ENCODE measurements around the gene MBOAT7.
A peak's percentile ranks its signal among the peaks of the same experiment; 100 is the strongest.
"Not testable (repeated sequence)": the region's sequence is repeated elsewhere in the genome, so short reads cannot be mapped to it uniquely, and the experiment has no call there.

The MBOAT7 gene

DNA sequence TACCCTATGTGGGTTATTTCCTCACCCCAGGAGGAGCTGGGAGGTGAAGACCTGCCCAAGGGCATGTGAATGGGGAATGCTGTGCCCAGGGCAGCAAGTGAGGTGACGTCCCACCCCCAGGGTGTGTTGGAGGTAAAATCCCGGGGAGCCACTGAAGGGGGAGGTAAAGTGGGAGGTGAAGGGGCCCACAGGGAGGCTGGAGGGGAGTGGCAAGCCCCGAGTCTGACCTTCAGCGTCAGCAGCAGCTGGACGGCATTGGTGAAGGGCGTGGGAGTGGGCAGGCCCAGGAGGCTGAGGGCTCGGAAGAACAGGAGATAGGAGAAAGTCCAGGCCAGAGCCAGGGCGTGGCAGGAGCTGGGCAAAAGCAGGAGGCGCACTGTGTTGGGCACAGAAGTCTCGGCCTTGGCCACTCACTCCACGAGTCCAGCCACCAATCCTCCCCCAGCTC is 2.4 kb downstream of the MBOAT7 start:
- no peak for DNase-seq

GRCh38 chr19:54186351-54186750 is 3.0 kb downstream of the MBOAT7 start:
- no peak for DNase-seq

DNA sequence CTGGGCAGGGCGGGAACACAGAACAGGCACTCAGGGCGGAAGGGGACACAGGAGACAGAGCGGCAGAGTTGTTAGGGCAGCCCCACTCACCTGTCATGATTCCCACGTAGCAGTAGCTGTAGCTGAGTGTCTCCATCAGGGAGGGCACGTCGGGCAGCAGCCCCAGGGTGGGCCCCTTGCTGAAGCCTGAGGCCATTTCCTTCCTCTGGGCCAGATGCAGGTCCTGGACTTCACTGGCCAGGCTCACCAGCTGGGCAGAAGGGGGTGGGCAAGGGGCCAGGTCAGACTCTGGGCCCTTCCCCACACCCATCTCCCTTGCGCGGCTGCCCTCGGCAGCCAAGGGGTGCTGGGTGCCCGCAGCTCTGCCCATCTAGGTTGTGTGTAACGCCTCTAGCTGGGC is 5.9 kb downstream of the MBOAT7 start:
- no peak for DNase-seq

- not testable (repeated sequence) for DNase-seq
These were observed 7.5 kb downstream of the MBOAT7 start for GRCh38 chr19:54181894-54182293.

- no peak for DNase-seq
These were observed 8.7 kb downstream of the MBOAT7 start for GRCh38 chr19:54180691-54181091.

DNA sequence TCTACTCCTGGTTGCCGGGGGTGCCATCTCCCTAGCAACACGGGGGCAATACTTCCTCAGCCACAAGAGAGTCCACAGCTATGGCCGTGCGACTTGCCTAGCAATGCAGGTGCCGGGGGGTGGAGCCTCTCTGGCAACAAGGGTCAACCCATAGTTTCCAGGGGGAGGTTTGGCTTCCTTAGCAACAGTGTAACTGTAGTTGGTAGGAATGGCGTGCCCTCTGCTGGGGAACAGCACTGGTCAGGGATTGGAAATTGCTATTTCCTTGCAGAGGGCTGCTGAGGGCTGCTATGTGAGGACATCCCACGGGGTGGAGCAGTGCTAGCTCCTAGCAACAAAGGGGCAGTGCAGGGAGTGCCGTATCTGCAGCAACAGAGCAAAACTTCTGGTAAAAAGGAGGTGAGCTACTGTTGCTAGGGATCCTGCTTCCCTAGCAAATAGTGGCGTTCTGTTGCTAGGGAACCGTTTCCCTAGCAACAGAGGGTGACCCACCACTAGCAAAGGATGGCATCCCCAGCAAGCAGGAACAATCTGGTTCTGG is 9.4 kb downstream of the MBOAT7 start:
- peak; percentile 81 for DNase-seq

DNA sequence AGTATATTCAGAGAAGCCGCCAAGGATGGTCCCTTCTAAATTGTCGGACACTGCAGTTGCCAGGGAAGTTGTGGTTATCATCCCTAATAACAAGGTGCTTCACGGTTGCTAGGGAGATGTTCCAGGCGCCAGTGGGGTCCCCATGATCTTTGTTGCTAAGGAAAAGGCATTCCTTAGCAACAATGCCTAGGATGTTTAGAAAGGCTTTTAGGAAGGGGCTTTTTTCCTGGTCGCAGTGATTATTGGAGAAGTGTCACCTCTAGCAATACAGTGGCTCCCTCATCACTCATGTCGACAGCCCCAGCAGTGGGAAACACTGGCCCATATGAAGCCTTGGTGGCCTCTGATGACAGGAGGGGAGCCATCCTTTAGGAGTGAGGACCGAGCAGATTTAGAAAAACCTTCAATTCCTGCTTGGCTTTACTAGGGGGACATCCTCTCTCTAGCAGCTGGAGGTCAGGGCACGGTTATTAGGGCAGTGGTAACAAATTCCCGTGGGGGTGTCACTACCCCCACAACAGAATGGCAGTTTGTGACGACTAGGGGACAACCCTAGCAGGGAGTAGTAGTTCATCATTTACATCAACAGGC is 10.0 kb downstream of the MBOAT7 start:
- DNase-seq, result no peak

- DNase-seq, result no peak
These were observed 10.7 kb downstream of the MBOAT7 start for GRCh38 chr19:54178581-54179261.

GRCh38 chr19:54173951-54174834 is 15.2 kb downstream of the MBOAT7 start:
- no peak for DNase-seq

GRCh38 chr19:54173359-54173699 is 16.1 kb downstream of the MBOAT7 start:
- no peak for DNase-seq

GRCh38 chr19:54172471-54173358 is 16.7 kb downstream of the MBOAT7 start, which contains the start of gene TMC4:
Gene TMC4, minus strand, starts transcription at chr19:54173160. Its CDS starts 43 bp downstream, at chr19:54173117.
- peak; percentile 19 for DNase-seq

GRCh38 chr19:54171736-54172431 is 17.5 kb downstream of the MBOAT7 start:
- DNase-seq, result not testable (repeated sequence)

DNA sequence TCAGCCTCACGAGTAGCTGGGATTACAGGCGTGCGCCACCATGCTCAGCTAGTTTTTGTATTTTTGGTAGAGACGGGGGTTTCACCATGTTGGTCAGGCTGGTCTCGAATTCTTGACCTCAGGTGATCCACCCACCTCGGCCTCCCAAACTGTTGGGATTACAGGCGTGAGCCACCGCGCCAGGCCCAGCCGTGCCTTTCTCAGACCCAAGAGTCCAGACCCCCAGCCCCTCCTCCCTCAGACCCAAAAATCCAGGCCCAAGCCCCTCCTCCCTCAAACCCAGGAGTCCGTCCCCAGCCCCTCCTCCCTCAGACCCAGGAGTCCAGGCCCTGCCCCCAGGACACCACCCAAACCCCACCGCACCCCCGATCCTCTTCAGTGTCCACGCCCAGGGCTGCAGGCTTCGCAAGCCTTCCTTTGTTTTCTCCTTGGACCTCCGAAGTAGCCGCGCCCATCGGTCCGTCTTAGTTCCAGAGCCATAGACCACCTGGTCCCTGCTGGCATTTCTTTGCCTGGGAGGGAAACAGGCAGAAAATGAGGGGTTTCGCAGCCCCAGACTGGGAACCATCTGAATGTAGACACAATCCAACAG is 20.1 kb downstream of the MBOAT7 start:
- no peak for DNase-seq

DNA sequence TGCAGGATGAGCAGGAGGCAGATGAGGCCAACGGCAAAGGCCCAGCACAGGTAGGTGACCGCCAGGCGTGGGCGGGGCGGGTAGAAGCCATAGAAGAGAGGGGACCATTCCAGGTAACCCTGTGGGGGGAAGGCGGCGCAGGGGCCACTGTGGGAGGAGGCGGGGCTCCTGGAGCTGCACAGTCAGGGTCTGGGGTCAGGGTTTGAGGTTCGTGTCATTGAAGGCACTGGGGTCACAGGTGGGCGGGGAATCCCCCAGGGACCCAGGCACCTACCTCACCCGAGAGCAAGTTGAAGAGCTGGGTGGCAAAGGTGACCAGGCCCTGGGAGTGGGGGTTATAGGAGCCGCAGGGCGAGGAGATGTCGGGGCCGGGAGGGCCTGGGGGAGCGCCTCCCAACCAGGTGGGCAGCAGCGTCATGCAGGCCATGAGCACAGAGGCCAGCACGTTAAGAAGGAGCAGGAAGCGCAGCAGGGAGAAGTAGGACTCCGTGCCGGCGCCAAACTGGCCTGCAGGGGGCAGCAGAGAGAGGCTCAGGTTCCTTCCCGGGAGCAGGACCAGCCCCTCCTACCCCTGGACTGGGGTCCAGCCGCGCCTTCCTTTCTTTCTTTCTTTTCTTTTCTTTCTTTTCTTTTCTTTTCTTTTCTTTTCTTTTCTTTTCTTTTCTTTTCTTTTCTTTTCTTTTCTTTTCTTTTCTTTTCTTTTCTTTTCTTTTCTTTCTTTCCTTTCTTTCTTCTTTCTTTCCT is 21.0 kb downstream of the MBOAT7 start:
- DNase-seq, result peak; percentile 88

DNA sequence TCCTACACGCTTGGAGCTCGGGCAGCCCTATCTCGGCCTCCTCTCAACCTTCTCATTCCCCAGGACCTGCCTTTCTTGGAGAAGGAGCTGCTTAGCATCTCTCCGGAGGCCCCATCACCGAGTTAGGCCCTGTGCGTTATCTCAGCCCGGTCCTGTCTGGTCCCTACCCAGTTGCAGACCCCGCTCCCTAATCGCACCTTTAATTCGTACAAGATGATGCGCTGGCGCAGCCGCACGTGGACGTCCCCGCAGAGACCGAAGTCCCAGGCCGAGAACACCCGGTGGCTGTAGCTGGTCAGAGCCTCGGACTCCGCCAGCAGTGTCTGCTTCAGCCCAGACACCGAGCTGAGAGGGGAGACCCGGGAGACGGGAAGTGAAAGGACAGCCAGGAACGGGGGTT is 24.2 kb downstream of the MBOAT7 start:
- no peak for DNase-seq

DNA sequence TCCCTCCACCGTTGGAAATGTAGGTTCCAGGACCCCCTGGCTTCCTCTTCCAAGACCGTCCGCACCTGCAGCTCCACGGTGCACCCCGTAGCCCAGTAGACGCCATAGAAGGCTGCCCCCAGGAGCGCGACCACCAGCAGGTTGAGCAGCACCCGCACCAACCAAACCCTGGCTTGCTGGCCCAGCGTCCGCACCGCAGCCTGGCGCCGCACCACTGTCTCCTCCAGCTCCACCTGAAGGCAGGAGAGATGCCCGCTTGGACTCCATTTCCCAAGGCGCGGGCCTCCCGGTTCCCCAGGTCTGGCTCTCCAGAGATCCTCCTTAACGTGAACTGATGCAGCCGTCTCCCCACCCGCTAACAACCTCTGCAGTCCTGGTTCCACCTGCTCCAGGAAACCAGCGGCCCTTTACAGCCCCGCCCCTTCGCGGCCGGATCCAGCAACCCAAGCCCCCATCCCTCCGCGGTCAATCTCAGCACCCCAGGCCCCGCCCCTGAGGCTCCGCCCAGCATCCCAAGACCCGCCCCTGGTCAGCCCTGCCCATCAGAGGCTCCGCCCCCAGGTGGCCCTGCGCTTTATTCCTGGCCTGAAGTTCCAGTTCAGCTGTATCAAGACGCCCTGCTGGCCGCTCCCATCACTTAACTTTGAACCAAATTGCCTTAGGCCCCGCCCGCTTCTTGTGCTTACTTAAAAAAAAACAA is 24.9 kb downstream of the MBOAT7 start:
- DNase-seq, result peak; percentile 79

- DNase-seq, result no peak
These were observed 26.5 kb downstream of the MBOAT7 start for GRCh38 chr19:54162884-54163283.

- DNase-seq, result peak; percentile 96
These were observed 27.1 kb downstream of the MBOAT7 start for GRCh38 chr19:54162241-54162805.

DNA sequence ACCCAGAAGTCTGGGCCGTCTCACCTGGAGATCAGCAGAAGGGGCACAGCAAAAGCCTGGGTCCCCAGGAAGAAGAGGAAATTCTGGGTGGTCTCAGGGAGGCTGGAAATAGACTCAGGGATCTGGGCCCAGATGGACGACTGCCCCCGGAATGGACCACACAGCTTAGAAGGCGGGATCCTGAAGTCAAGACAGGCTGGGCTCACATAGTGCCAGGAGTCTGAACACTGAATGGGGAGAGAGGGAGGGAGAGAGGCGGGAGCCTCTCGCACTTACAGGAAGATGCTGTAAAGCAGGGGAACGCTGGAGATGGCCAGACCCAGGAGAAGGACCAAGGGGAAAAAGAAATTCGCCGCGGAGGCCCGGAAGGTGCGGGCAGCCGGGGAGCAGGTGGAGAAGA is 28.5 kb downstream of the MBOAT7 start:
- DNase-seq, result no peak
